GM12878 (cell line): ENCODE measurements around the gene GSTM4. TPM values are rescaled to one million over a fixed set of nuclear protein-coding genes. Genes with fewer than 3 reads are reported as not detected.
A peak's percentile ranks its signal among the peaks of the same experiment; 100 is the strongest.

ENCODE experiments used
- BACH1 ChIP-seq: fragments of 450-650 bp; IDR thresholded peaks from 2 replicates; pipeline ENCODE4 v1.6.1; 2017; ENCODE audit warnings: mild to moderate bottlenecking, borderline replicate concordance
- BCL11A ChIP-seq: IDR thresholded peaks from 2 replicates; pipeline ENCODE4 v1.6.1; 2011; ENCODE audit warnings: low read depth, low read length
- BCLAF1 ChIP-seq: fragments of 450-650 bp; IDR thresholded peaks from 2 replicates; pipeline ENCODE4 v1.6.1; 2017; ENCODE audit warnings: antibody characterized with exemption, mild to moderate bottlenecking, moderate library complexity
- CEBPB ChIP-seq, 2 experiments: fragments of 150-350 bp in 1 of 2; IDR thresholded peaks; 2 replicates each; pipeline ENCODE4 v1.6.1; 2012 to 2014; ENCODE audit warnings: low read depth in 2 of 2, low read length in 2 of 2, borderline replicate concordance in 1 of 2, inconsistent platforms in 1 of 2
- CREM ChIP-seq: IDR thresholded peaks from 2 replicates; pipeline ENCODE4 v1.6.1; 2014; ENCODE audit warnings: antibody characterized with exemption, low read depth
- EED ChIP-seq: sonication (generic); IDR thresholded peaks from 2 replicates; pipeline ENCODE4 v1.6.1; 2016; ENCODE audit warnings: antibody characterized with exemption, low read depth
- EGR1 ChIP-seq, 2 experiments: IDR thresholded peaks; 1 replicate in 1 of 2; 2 replicates in 1 of 2; pipeline ENCODE4 v1.6.1; 2011 to 2012; ENCODE audit warnings: low read depth in 2 of 2, low read length in 2 of 2, borderline replicate concordance in 1 of 2, mild to moderate bottlenecking in 1 of 2, moderate library complexity in 1 of 2
- GABPA ChIP-seq: IDR thresholded peaks from 2 replicates; pipeline ENCODE4 v1.6.1; 2014; ENCODE audit warnings: antibody characterized with exemption, low read depth, mild to moderate bottlenecking, inconsistent platforms
- IKZF1 ChIP-seq: fragments of 450-650 bp; conservative IDR thresholded peaks from 2 replicates; pipeline ENCODE4 v1.6.1; 2017; ENCODE audit warnings: antibody characterized with exemption, mild to moderate bottlenecking
- IRF4 ChIP-seq: IDR thresholded peaks from 2 replicates; pipeline ENCODE4 v1.6.1; 2011; ENCODE audit warnings: low read depth, low read length
- JUNB ChIP-seq: IDR thresholded peaks from 2 replicates; pipeline ENCODE4 v1.6.1; 2016; ENCODE audit warnings: antibody characterized with exemption, mild to moderate bottlenecking
- KAT2A ChIP-seq: conservative IDR thresholded peaks from 2 replicates; pipeline ENCODE4 v1.6.1; 2011; ENCODE audit warnings: low read depth, low read length; ENCODE audit not compliant: control insufficient read depth
- LARP7 ChIP-seq: fragments of 450-650 bp; IDR thresholded peaks from 2 replicates; pipeline ENCODE4 v1.6.1; 2017; ENCODE audit warnings: mild to moderate bottlenecking
- MEF2B ChIP-seq: fragments of 450-650 bp; IDR thresholded peaks from 2 replicates; pipeline ENCODE4 v1.6.1; 2018; ENCODE audit warnings: mild to moderate bottlenecking, moderate library complexity; ENCODE audit not compliant: partially characterized antibody, poor library complexity, severe bottlenecking
- MTA3 ChIP-seq: IDR thresholded peaks from 2 replicates; pipeline ENCODE4 v1.6.1; 2012; ENCODE audit warnings: low read length, inconsistent platforms, borderline replicate concordance
- MXI1 ChIP-seq: fragments of 150-350 bp; IDR thresholded peaks from 2 replicates; pipeline ENCODE4 v1.6.1; 2011; ENCODE audit warnings: low read depth, mild to moderate bottlenecking, inconsistent platforms, low read length, improper control_type of control experiment
- NFYA ChIP-seq: IDR thresholded peaks from 2 replicates; pipeline ENCODE4 v1.6.1; 2011; ENCODE audit warnings: low read depth, mild to moderate bottlenecking, low read length, improper control_type of control experiment, borderline replicate concordance
- SIN3A ChIP-seq: IDR thresholded peaks from 2 replicates; pipeline ENCODE4 v1.6.1; 2012; ENCODE audit warnings: low read depth, low read length, improper control_type of control experiment
- SIX5 ChIP-seq: IDR thresholded peaks from 2 replicates; pipeline ENCODE4 v1.6.1; 2011; ENCODE audit warnings: mild to moderate bottlenecking, low read depth, low read length, moderate library complexity; ENCODE audit not compliant: severe bottlenecking
- SMC3 ChIP-seq: IDR thresholded peaks from 2 replicates; pipeline ENCODE4 v1.6.1; 2011; ENCODE audit warnings: low read length, improper control_type of control experiment, borderline replicate concordance
- TBL1XR1 ChIP-seq: IDR thresholded peaks from 2 replicates; pipeline ENCODE4 v1.6.1; 2012; ENCODE audit warnings: low read depth, low read length, improper control_type of control experiment
- ZNF207 ChIP-seq: fragments of 450-650 bp; IDR thresholded peaks from 2 replicates; pipeline ENCODE4 v1.6.1; 2014; ENCODE audit warnings: antibody characterized with exemption, mild to moderate bottlenecking, borderline replicate concordance
- ZNF24 ChIP-seq: fragments of 450-650 bp; IDR thresholded peaks from 2 replicates; pipeline ENCODE4 v1.6.1; 2017; ENCODE audit warnings: antibody characterized with exemption, mild to moderate bottlenecking
- polyA plus RNA-seq, 11 experiments: library from polyadenylated mRNA; depleted of rRNA in 4 of 11; unstranded in 6 of 11; stranded (reverse) in 5 of 11; fragments of >200 nt; fragmentation: Nextera tagmentation in 4 of 11; fragmentation: Illumina TruSeq in 1 of 11; extraction: Ambion mirVana in 4 of 11; extraction: Trizol in 1 of 11; gene quantifications; 1 replicate in 1 of 11; 2 replicates in 10 of 11; pipeline versions ENCODE4 v1.2.1 to v1.2.3, GENCODE V29; 2011 to 2016; ENCODE audit warnings: inconsistent platforms in 2 of 11, missing spikeins in 2 of 11, low read depth in 1 of 11
- total RNA-seq, 4 experiments: library from RNA; depleted of rRNA in 3 of 4; stranded (reverse); fragments of >200 nt in 3 of 4; fragmentation: Illumina TruSeq in 1 of 4; extraction: Trizol in 1 of 4; gene quantifications; 2 replicates each; pipeline versions ENCODE4 v1.2.1 to v1.2.3, GENCODE V29; 2013 to 2021
- TF ChIP-seq, protein P1 (sequence below): IDR thresholded peaks from 2 replicates; pipeline ENCODE4 v1.6.1; 2012; ENCODE audit warnings: improper control_type of control experiment, low read depth, low read length; ENCODE audit not compliant: insufficient replicate concordance

GSTM4 gene
- total and polyA plus RNA-seq, 10 of the 15 experiments (the other 5 are each of a cell fraction or from before 2014, with no cell fraction given) = 14.3 to 37.2 (median 23.0) TPM

GRCh38 chr1:109619576-109620400 lies 36.1 kb upstream of the GSTM4 start, which contains the start of the genes AMPD2 and GNAT2 (continued):
- TF ChIP-seq BCLAF1 = no peak
- no peak for TF ChIP-seq ZNF24
- TF ChIP-seq, protein P1, sequence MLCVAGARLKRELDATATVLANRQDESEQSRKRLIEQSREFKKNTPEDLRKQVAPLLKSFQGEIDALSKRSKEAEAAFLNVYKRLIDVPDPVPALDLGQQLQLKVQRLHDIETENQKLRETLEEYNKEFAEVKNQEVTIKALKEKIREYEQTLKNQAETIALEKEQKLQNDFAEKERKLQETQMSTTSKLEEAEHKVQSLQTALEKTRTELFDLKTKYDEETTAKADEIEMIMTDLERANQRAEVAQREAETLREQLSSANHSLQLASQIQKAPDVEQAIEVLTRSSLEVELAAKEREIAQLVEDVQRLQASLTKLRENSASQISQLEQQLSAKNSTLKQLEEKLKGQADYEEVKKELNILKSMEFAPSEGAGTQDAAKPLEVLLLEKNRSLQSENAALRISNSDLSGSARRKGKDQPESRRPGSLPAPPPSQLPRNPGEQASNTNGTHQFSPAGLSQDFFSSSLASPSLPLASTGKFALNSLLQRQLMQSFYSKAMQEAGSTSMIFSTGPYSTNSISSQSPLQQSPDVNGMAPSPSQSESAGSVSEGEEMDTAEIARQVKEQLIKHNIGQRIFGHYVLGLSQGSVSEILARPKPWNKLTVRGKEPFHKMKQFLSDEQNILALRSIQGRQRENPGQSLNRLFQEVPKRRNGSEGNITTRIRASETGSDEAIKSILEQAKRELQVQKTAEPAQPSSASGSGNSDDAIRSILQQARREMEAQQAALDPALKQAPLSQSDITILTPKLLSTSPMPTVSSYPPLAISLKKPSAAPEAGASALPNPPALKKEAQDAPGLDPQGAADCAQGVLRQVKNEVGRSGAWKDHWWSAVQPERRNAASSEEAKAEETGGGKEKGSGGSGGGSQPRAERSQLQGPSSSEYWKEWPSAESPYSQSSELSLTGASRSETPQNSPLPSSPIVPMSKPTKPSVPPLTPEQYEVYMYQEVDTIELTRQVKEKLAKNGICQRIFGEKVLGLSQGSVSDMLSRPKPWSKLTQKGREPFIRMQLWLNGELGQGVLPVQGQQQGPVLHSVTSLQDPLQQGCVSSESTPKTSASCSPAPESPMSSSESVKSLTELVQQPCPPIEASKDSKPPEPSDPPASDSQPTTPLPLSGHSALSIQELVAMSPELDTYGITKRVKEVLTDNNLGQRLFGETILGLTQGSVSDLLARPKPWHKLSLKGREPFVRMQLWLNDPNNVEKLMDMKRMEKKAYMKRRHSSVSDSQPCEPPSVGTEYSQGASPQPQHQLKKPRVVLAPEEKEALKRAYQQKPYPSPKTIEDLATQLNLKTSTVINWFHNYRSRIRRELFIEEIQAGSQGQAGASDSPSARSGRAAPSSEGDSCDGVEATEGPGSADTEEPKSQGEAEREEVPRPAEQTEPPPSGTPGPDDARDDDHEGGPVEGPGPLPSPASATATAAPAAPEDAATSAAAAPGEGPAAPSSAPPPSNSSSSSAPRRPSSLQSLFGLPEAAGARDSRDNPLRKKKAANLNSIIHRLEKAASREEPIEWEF = no peak
- no peak for TF ChIP-seq JUNB
- TF ChIP-seq IRF4 = no peak
- TF ChIP-seq CREM = no peak
- no peak; the same call in 1 of the 2 replicates for TF ChIP-seq EED
- no peak for TF ChIP-seq SMC3
- TF ChIP-seq CEBPB (IDR thresholded peaks at IDR 0.05; ENCODE audit: borderline replicate concordance in 1 of 2, low read depth in 2 of 2, low read length in 2 of 2) = no peak
- TF ChIP-seq TBL1XR1 = no peak
- TF ChIP-seq ZNF207 = 0 out of 2 replicates have a peak, but pooled peaks have one; percentile 8
- no peak for TF ChIP-seq BCL11A
- no peak for TF ChIP-seq GABPA
- TF ChIP-seq SIX5 = no peak
- no peak for TF ChIP-seq KAT2A
- no peak for TF ChIP-seq BACH1
- peak in 1 of 2 experiments; percentile 72; a peak in 2 of 3 replicates for TF ChIP-seq EGR1 (IDR thresholded peaks at IDR 0.05; ENCODE audit: borderline replicate concordance in 1 of 2, low read depth in 2 of 2, low read length in 2 of 2)
- peak; percentile 72 for TF ChIP-seq MEF2B
- TF ChIP-seq MXI1 = peak; percentile 93
- no peak for TF ChIP-seq NFYA
- TF ChIP-seq MTA3 = 0 out of 2 replicates have a peak, but pooled peaks have one; percentile 5
- TF ChIP-seq IKZF1 = no peak; the same call in 1 of the 2 replicates
- TF ChIP-seq SIN3A = peak; percentile 89
- TF ChIP-seq LARP7 = peak; percentile 72
